GM19397 (cell line): ENCODE data around the gene SEC61A1.
A peak's percentile ranks its signal among the peaks of the same experiment; 100 is the strongest.

Source experiments
- ATAC-seq: cut with Tn5 transposase; IDR thresholded peaks from one replicate; pipeline ENCODE4 v1.9.1; 2021; ENCODE audit warnings: mild to moderate bottlenecking, moderate library complexity; ENCODE audit not compliant: unreplicated experiment

Gene SEC61A1

GRCh38 chr3:128051837-128052594 lies at the start of gene SEC61A1:
Gene SEC61A1, plus strand, starts transcription at chr3:128052437. Its CDS starts 116 bp downstream, at chr3:128052553.
- ATAC-seq = peak; percentile 96

DNA sequence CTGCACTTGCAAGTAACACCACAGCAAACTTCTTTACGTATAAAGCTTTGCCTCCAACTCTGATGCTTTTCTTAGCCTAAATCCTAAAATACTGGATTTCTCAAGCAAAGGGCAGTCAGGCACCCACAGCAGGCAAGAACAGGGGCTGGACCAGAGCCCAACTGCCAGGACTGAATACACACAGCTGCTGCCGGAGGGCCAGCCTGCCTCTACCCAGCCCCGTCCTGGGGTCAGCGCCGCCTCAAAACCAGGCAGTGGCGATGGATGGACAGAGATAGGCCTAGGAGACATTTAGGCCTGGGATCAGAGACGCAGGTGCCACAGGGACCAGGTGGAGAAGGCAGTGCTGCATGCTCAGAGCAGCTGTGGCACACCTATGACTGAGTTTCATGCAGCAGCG lies 47.6 kb upstream of the SEC61A1 start:
- no peak for ATAC-seq

GRCh38 chr3:128006061-128007032 lies 45.9 kb upstream of the SEC61A1 start:
- no peak for ATAC-seq

GRCh38 chr3:128007033-128007424 lies 45.2 kb upstream of the SEC61A1 start:
- ATAC-seq = no peak

DNA sequence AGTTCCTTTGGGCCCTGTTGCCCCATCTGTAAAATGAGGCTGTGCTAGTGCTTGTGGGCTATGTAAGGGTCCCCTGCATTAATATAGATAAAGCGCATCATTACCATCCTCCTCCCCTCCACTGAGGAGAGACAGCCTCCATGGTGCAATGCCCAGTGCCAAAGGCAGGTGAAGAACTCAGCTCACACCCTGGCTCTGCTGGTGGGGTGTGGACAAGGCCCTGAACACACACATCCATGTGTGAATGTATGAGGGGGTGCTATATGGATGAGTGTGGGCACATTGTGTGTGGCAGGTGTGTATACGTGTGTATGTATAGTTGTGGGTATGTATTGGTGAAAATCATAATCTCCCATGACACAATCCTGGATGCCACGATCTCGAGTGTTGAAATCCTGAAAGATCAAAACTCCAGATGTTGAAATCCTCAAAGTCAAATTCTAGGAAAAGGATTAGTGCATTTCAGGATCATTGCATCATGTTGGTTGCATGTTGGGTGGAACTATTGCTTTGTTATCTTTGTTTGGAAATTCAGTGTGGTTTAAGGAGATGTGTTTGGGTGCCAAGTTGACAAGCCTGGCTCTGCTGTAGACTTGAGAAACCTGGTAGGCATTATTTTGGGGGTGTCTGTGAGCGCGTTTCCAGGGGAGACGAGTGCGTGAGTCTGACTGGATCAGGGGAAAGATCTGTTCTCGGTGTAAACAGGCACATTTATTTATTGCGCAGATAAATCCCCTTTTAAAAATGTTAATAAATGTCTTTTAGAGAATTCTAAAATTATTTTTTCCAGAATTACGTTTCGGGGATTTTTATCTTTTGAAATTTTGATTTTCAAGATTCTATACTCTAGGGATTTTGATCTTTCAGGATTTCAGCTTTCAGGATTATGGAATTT lies 42.0 kb upstream of the SEC61A1 start:
- no peak for ATAC-seq

DNA sequence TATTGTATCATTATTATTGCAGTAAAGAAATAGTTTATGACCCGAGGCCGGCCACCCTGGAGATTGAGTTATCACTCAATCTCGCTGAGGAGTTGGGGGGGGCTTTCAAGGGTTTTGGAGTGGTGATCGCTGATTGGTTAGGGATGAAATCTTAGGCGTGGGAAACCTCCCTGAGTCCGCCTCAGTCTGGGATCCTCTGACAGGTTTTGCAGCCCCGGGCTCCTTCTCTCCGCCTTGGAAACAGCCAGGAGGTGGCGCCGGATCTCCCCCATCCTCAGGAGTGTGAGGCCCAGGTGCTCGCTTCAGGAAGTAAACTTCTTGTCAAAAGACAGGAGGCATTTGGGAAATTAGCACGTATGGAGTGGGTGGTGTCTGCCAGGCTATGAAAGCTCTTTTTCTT lies 41.1 kb upstream of the SEC61A1 start:
- ATAC-seq = no peak

DNA sequence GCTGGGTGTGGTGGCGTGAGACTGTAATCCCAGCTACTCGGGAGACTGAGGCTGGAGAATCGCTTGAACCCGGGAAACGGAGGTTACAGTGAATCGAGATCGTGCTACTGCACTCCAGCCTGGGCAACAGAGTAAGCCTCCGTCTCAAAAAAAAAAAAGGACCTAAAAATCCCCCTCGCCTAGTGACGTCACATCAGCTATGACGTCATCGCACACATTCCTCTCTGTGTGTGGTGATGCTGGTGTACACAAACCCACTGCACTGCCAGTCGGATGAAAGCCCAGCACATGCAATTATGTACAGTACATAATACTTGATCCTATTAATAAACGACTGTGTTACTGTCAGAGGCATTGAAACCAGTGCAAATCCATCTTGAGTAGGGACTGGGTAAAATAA lies 40.2 kb upstream of the SEC61A1 start:
- ATAC-seq = no peak

- ATAC-seq = no peak
Measured at GRCh38 chr3:128014548-128014947, 37.7 kb upstream of the SEC61A1 start.

GRCh38 chr3:128016502-128016901 lies 35.7 kb upstream of the SEC61A1 start:
- no peak for ATAC-seq

GRCh38 chr3:128021768-128022372 lies 30.4 kb upstream of the SEC61A1 start:
- no peak for ATAC-seq

DNA sequence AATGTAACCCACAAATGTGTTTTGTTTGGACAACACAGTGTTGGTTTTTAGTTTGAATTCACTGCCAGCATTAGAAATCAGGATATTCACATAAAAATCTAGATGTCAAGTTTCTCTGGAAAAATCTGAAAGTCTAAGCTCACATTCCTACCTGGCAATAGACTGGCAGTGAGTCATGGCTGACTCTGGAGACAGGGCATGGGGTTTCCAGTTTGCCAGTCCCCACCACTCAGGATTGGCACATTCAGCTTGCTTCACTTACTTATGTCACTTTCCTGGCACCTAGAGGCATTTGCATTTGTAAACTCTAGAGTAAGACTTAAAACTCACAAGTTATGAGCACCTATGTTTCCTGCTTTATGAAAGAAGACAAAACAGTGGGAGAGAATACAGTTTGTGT lies 19.1 kb upstream of the SEC61A1 start:
- ATAC-seq = no peak

- ATAC-seq = no peak
Measured at GRCh38 chr3:128036119-128036518, 16.1 kb upstream of the SEC61A1 start.

GRCh38 chr3:128040041-128040440 lies 12.2 kb upstream of the SEC61A1 start:
- ATAC-seq = no peak

DNA sequence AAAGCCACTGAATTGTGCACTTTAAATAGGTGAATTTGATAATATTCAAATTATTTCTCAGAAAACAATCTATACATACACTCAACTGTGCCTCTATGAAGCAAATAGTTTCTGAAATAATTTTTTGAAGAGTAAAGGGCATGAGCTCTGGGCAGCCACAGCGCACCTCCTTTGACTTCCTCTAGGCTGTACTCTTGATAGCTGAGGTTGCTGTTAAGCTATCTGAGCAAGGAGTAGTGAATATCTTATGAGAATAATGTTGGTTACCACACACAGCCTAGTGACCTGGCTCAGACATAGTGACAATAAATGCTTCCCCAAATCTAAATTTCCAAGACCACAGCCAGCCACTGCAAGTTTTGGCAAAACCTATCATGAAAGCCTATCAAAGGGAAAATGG lies 11.6 kb upstream of the SEC61A1 start:
- ATAC-seq = no peak

GRCh38 chr3:128041344-128041743 lies 10.9 kb upstream of the SEC61A1 start:
- ATAC-seq = no peak

- ATAC-seq = no peak
Measured at GRCh38 chr3:128050597-128050996, 1.6 kb upstream of the SEC61A1 start.

GRCh38 chr3:128051459-128051836 lies 789 bp upstream of the SEC61A1 start:
- ATAC-seq = no peak

DNA sequence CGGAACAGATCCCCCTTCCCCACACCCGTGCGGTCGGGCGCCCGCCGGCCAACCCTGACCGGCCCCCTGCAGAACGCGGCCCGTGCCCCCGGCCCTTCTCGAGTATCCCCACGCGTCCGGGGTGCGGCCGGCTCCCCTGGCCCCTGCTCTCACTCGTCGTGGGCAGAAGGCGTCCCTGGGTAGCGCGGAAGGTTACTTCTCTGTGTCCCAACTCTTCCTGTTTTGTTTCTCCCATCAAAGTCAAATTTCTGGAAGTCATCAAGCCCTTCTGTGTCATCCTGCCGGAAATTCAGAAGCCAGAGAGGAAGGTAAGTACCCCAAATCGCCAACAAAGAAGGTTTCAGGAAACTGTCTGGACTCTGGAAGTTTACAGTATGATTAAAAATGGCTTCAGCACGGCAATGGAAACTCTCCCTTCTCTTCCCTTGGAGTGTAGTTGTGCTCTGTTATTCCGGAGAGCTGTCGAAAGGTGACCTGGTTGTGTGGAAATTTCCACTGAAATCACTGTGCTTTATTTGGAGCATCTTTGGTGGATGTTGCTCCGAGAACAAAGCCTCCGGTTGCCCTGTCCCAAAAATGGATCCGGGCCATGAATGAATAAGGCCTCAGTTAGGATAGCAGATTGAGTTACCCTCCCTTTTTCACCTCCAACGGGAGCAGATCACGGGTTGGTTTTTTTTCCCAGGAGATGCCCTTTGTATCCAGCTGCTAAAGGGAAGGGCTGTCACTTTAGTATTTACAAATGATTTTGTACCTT lies 536 bp downstream of the SEC61A1 start:
- no peak for ATAC-seq

DNA sequence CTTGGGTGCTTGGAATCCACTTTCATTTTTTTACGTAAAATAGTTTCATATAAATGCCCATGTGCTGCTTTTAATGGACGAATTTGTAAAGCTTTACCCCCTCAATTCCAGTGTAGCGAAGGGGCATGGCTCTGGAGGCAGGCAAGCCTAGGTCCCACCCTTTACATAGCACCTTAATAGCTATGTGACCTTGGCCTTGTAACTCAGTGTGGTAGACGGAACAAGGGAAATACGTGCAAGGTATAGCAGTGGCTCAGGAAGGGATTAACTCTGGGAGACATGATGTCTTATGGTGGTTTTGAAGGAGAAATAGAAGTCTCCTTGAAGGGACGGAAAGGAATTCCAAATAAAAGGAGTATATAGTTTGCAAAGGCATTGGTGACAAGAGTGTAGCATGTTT lies 1.4 kb downstream of the SEC61A1 start:
- no peak for ATAC-seq

DNA sequence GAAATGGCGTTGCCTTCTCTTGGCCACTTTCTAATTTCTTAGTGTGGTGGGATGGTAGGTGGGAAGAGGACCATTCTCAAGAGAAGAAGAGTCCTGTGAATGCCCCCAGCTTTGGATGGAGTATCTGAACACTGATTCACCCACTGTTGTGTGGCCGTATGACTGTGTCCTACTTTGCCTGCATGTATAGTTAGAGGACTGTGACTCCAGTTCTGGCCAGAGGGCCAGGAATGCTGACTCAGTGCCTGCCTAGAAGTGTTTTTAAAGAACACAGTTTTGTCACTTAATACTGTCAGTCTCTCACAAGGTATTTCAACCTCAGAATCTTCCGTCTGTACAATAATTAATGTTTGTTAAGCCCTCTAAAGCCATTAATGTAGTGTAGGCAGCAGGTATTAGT lies 2.1 kb downstream of the SEC61A1 start:
- ATAC-seq = no peak
